Sciatic nerve (tissue), 2 donors: ENCODE results near the gene MATCAP1. TPM values are rescaled to one million over a fixed set of nuclear protein-coding genes. Genes with fewer than 3 reads are reported as not detected.

Experiments used
- ATAC-seq: fragments of 200-7000 bp; cut with Tn5 transposase; one replicate; pipeline ENCODE4 v1.9.1; 2020; ENCODE audit warnings: mild to moderate bottlenecking, moderate library complexity
- DNase-seq: peaks from one replicate; pipeline ENCODE4 v3.0.0-alpha.2; 2020; ENCODE audit warnings: low spot score
- intact Hi-C: fragments of 100-400 bp; cut with DNase I; formaldehyde crosslinking; loops from one replicate; pipeline ENCODE4 v1.14.2; 2022
- total RNA-seq: library from RNA; stranded (reverse); fragmentation: NEBNext Ultra II Directional; extraction: Animal tissue kit (Norgen Biotek cat#: 25700); gene quantifications from one replicate; pipeline ENCODE4 v1.2.1, GENCODE V29; 2021
- donor health status: DM: no; HTN: no; CAD: no.
- donor health status: DM: no; HTN: no; CAD: no.

MATCAP1 gene
- total RNA-seq, 1 donor from 2014 or later, result 25.7 TPM

- ATAC-seq (no peak), DNase-seq (no peak)
- intact Hi-C loops, result no loop called here
Observed at GRCh38 chr16:67209565-67209964, 25.8 kb upstream of the MATCAP1 start.

GRCh38 chr16:67208154-67208896, 24.6 kb upstream of the MATCAP1 start:
- ATAC-seq (no peak), DNase-seq (no peak)
- intact Hi-C loops, result no loop called here

- intact Hi-C loops, result no loop called here
- DNase-seq (no peak), ATAC-seq (no peak)
Observed at GRCh38 chr16:67207249-67208091, 23.7 kb upstream of the MATCAP1 start.

DNA sequence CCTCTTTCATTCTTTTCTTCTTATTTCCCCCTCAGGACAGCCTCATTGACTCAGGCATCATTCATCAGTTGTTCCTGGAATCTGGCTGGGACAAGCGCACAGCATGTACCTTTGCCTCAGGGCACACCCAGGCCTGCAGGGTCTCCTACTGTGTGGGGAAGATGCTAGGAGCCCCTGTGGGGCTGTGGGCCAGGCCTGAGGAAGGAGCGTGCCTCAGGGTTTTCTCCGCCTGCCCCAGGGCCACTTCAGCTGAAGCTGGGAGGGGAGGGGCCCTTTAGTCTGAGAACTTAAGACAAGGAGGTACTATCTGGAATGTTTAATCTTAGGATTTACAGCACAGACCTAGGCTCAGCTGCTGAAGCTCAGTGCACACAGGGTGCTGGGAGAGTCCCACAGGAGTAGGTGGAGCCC, 23.1 kb upstream of the MATCAP1 start:
- ATAC-seq (peak; percentile 23), DNase-seq (no peak)
- intact Hi-C loops, result no loop called here

GRCh38 chr16:67206129-67206837, 22.5 kb upstream of the MATCAP1 start:
- ATAC-seq (no peak), DNase-seq (no peak)
- intact Hi-C loops, result no loop called here

GRCh38 chr16:67204076-67204475, 20.3 kb upstream of the MATCAP1 start:
- intact Hi-C loops, result no loop called here
- DNase-seq (no peak), ATAC-seq (no peak)

GRCh38 chr16:67202956-67203493, 19.3 kb upstream of the MATCAP1 start:
- DNase-seq (no peak), ATAC-seq (no peak)
- intact Hi-C loops, result no loop called here

- ATAC-seq (no peak), DNase-seq (no peak)
- intact Hi-C loops, result no loop called here
Observed at GRCh38 chr16:67202426-67202825, 18.7 kb upstream of the MATCAP1 start.

GRCh38 chr16:67201411-67202345, 17.9 kb upstream of the MATCAP1 start:
- no peak for DNase-seq
- no peak for ATAC-seq
- intact Hi-C loops, result no loop called here

DNA sequence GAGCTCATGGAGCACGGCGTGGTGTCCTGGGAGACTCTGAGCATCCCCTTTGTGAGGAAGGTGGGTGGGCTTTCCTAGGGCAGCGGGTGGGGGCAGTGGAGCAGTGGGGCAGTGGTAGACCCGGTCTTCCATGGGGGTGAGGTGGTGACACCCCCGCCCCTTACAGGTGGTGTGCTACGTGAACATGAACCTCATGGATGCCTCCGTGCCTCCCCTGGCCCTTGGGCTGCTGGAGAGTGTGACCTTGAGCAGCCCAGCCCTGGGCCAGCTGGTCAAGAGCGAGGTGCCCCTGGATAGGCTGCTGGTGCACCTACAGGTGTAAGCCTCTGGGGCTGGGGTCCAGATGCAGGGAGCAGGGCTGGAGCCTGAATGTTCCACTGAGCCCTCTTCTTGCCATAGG, 16.7 kb upstream of the MATCAP1 start:
- ATAC-seq (no peak), DNase-seq (no peak)
- intact Hi-C loops, result no loop called here

- intact Hi-C loops, result no loop called here
- ATAC-seq (peak; percentile 25), DNase-seq (no peak)
Observed at GRCh38 chr16:67199808-67200198, 16.0 kb upstream of the MATCAP1 start.

DNA sequence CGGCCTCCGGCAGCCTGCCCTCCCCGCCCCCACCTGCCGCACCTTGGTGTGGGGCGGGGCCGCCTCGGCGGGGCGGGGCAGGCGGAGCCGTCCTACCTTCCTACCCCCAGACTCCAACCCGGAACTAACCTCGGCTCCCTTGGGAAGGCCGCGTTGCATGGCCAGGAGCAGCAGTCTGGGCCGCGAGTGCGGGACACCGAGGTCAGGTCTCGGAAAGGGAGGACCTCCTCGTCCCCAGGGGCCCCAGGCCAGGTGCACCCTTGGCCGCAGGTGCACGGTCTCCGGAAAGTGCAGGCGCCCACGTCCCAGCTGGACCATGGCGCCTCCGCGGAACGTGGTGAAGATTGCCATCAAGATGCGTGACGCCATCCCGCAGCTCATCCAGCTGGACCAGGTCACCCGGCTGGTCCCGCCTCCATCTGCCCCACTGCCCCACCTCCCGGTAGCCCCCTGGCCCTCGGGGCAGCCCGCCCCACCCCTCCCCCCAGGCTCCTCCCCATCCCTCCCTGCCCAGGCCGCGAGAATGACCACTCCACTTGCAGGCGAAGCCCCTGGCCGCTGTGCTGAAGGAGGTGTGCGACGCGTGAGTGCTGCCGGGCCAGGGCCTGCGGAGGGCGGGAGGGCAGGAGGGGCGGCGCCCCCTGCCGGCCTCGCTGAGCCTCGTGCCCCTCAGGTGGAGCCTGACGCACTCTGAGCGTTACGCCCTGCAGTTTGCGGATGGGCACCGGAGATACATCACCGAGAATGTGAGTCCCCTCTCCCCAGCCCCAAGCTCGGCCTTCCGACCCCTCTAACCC, 15.4 kb upstream of the MATCAP1 start, which contains the start of gene ELMO3:
Gene ELMO3, plus strand, starts transcription at position 121 of the 797 bp plus-strand sequence. Its CDS starts 196 bp downstream, at position 317.
- peak; percentile 45 for ATAC-seq
- intact Hi-C loops, result no loop called here
- no peak for DNase-seq

DNA sequence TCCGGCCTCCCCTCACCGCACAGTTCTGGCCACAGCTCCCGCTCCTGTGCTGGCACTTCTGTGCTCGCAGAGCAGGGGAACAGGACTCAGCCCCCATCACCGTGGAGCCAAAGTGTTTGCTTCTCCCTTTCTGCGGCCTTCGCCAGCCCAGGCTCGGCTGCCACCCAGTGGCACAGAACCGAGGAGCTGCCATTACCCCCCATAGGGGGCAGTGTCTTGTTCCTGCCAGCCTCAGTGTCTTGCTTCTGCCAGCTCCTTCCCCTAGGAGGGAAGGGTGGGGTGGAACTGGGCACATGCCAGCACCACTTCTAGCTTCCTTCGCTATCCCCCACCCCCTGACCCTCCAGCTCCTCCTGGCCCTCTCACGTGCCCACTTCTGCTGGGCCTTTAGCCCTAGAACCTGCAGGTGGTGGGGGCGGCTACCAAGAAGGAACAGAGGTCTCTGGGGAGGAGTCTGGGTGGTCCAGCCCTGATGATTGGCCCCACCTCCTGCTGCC, 14.5 kb upstream of the MATCAP1 start:
- intact Hi-C loops, result no loop called here
- ATAC-seq, result peak; percentile 58
- no peak for DNase-seq

GRCh38 chr16:67197704-67198103, 13.9 kb upstream of the MATCAP1 start:
- intact Hi-C loops, result no loop called here
- ATAC-seq (no peak), DNase-seq (no peak)

GRCh38 chr16:67196881-67197280, 13.1 kb upstream of the MATCAP1 start:
- no peak for ATAC-seq
- DNase-seq, result no peak
- intact Hi-C loops, result no loop called here

GRCh38 chr16:67195676-67196075, 11.9 kb upstream of the MATCAP1 start:
- DNase-seq, result no peak
- ATAC-seq, result no peak
- intact Hi-C loops, result no loop called here

GRCh38 chr16:67194260-67194659, 10.5 kb upstream of the MATCAP1 start:
- DNase-seq (no peak), ATAC-seq (no peak)
- intact Hi-C loops, result no loop called here
